ENCODE results near the gene MYADML2.

- no peak for TF ChIP-seq CTCF (IDR thresholded peaks at IDR 0.05; ENCODE audit: insufficient read depth, low read length, poor library complexity, severe bottlenecking)
- TF ChIP-seq EZH2phosphoT487 (conservative IDR thresholded peaks at IDR 0.05; ENCODE audit: low read length), result no peak
Observed at GRCh38 chr17:81928544-81929252, 18.3 kb downstream of the MYADML2 start.

All from SU-DHL-6 (cell line).